Naive B cell (primary cell): ENCODE data around the gene OXCT2. TPM values are rescaled to one million over a fixed set of nuclear protein-coding genes. Genes with fewer than 3 reads are reported as not detected.

Source experiments
- ATAC-seq, 2 donors: fragments of 150-1000 bp; cut with Tn5 transposase; 2 replicates each; pipeline ENCODE4 v1.10.0; 2021; ENCODE audit warnings: low read depth in 2 of 2, mild to moderate bottlenecking in 2 of 2, moderate library complexity in 2 of 2
- DNase-seq: peaks from one replicate; pipeline ENCODE4 v3.0.0; 2022
- H3K27ac Mint-ChIP-seq, 6 donors: one replicate each; pipeline ENCODE4 v1.8.0; 2020 to 2022; ENCODE audit warnings: mild to moderate bottlenecking in 6 of 6, mixed read lengths in 6 of 6, moderate library complexity in 5 of 6, inconsistent platforms in 2 of 6
- H3K27me3 Mint-ChIP-seq, 3 donors: one replicate each; pipeline ENCODE4 v1.8.0; 2021 to 2022; ENCODE audit warnings: mixed read lengths in 3 of 3, mild to moderate bottlenecking in 1 of 3
- H3K36me3 Mint-ChIP-seq, 2 donors: one replicate each; pipeline ENCODE4 v1.8.0; 2020 to 2022; ENCODE audit warnings: mixed read lengths in 2 of 2, inconsistent platforms in 1 of 2, mild to moderate bottlenecking in 1 of 2
- H3K4me1 Mint-ChIP-seq, 3 donors: one replicate each; pipeline ENCODE4 v1.8.0; 2020 to 2022; ENCODE audit warnings: mixed read lengths in 3 of 3, inconsistent platforms in 1 of 3, mild to moderate bottlenecking in 1 of 3, moderate library complexity in 1 of 3
- H3K4me3 Mint-ChIP-seq, 8 donors: one replicate each; pipeline ENCODE4 v1.8.0; 2020 to 2022; ENCODE audit warnings: mild to moderate bottlenecking in 8 of 8, mixed read lengths in 8 of 8, moderate library complexity in 8 of 8, inconsistent platforms in 2 of 8
- H3K9me3 Mint-ChIP-seq, 7 donors: one replicate each; pipeline ENCODE4 v1.8.0; 2020 to 2022; ENCODE audit warnings: mixed read lengths in 7 of 7, mild to moderate bottlenecking in 5 of 7, inconsistent platforms in 2 of 7, moderate library complexity in 1 of 7
- polyA plus RNA-seq, 6 donors: library from polyadenylated mRNA; unstranded; fragments of 300-500 nt; fragmentation: Illumina TruSeq; gene quantifications; one replicate each; pipeline ENCODE4 v1.2.3, GENCODE V29; 2021; ENCODE audit warnings: low read depth in 6 of 6

The OXCT2 gene
- polyA plus RNA-seq, 6 donors from 2014 or later, result 0.47 to 2.3 (median 0.92) TPM; not detected in 3

GRCh38 chr1:39754906-39755504 is 16.1 kb downstream of the OXCT2 start:
- no peaks in the 10 kb centered on the region for H3K9me3 Mint-ChIP-seq
- peaks cover 0 to 10% (median 0%) of the 10 kb centered on the region in 3 donors for H3K4me1 Mint-ChIP-seq
- H3K27me3 Mint-ChIP-seq, result no peaks in the 10 kb centered on the region
- H3K4me3 Mint-ChIP-seq, result no peak overlapping the region
- no peak for DNase-seq
- H3K36me3 Mint-ChIP-seq, result peaks cover 32 to 41% of the 10 kb centered on the region in 2 donors
- H3K27ac Mint-ChIP-seq, result peak overlapping the region in 2 of 6 donors; percentile 12 to 32
- no peak for ATAC-seq

- no peak for DNase-seq
- H3K9me3 Mint-ChIP-seq, result no peaks in the 10 kb centered on the region
- H3K4me3 Mint-ChIP-seq, result no peak overlapping the region
- H3K4me1 Mint-ChIP-seq, result peaks cover 0 to 10% (median 0%) of the 10 kb centered on the region in 3 donors
- no peaks in the 10 kb centered on the region for H3K27me3 Mint-ChIP-seq
- peaks cover 41 to 43% of the 10 kb centered on the region in 2 donors for H3K36me3 Mint-ChIP-seq
- no peak for ATAC-seq
- no peak overlapping the region for H3K27ac Mint-ChIP-seq
Measured at GRCh38 chr1:39754026-39754570, 17.1 kb downstream of the OXCT2 start.

GRCh38 chr1:39753132-39754025 is 17.8 kb downstream of the OXCT2 start:
- peaks cover 0 to 10% (median 0%) of the 10 kb centered on the region in 3 donors for H3K4me1 Mint-ChIP-seq
- no peak for ATAC-seq
- peaks cover 43 to 45% of the 10 kb centered on the region in 2 donors for H3K36me3 Mint-ChIP-seq
- H3K9me3 Mint-ChIP-seq, result no peaks in the 10 kb centered on the region
- H3K27ac Mint-ChIP-seq, result peak overlapping the region in 1 of 6 donors; percentile 58
- DNase-seq, result no peak
- no peaks in the 10 kb centered on the region for H3K27me3 Mint-ChIP-seq
- no peak overlapping the region for H3K4me3 Mint-ChIP-seq

- Mint-ChIP-seq H3K4me1 (peaks cover 0 to 10% (median 0%) of the 10 kb centered on the region in 3 donors), H3K9me3 (no peaks in the 10 kb centered on the region), H3K36me3 (peaks cover 43 to 45% of the 10 kb centered on the region in 2 donors), H3K4me3 (no peak overlapping the region), H3K27me3 (no peaks in the 10 kb centered on the region), H3K27ac (peak overlapping the region in 1 of 6 donors; percentile 13)
- DNase-seq (no peak), ATAC-seq (no peak)
Measured at GRCh38 chr1:39752703-39753102, 18.4 kb downstream of the OXCT2 start.

GRCh38 chr1:39751595-39751994 is 19.6 kb downstream of the OXCT2 start:
- Mint-ChIP-seq H3K27me3 (no peaks in the 10 kb centered on the region), H3K36me3 (peaks cover 46 to 51% of the 10 kb centered on the region in 2 donors), H3K4me3 (no peak overlapping the region), H3K4me1 (peaks cover 0 to 10% (median 5%) of the 10 kb centered on the region in 3 donors), H3K9me3 (no peaks in the 10 kb centered on the region), H3K27ac (no peak overlapping the region)
- ATAC-seq, result no peak
- no peak for DNase-seq

GRCh38 chr1:39745016-39745670 is 26.0 kb downstream of the OXCT2 start:
- no peak for ATAC-seq
- Mint-ChIP-seq H3K4me1 (peaks cover 6 to 12% (median 11%) of the 10 kb centered on the region in 3 donors), H3K9me3 (no peaks in the 10 kb centered on the region), H3K27ac (no peak overlapping the region), H3K36me3 (peaks cover 41 to 48% of the 10 kb centered on the region in 2 donors), H3K4me3 (no peak overlapping the region), H3K27me3 (no peaks in the 10 kb centered on the region)
- no peak for DNase-seq

- peak; percentile 78 for DNase-seq
- peaks cover 4 to 24% of the 10 kb centered on the region in 2 donors for H3K36me3 Mint-ChIP-seq
Measured at GRCh38 chr1:39738622-39739366, 32.4 kb downstream of the OXCT2 start, which contains the start of gene PPIE. Gene PPIE (plus strand): TSS chr1:39738882. CDS start chr1:39738901, 19 bp downstream.

GRCh38 chr1:39737546-39738169 is 33.5 kb downstream of the OXCT2 start:
- ATAC-seq (no peak), DNase-seq (no peak)
- H3K27me3 Mint-ChIP-seq, result peaks cover 29 to 49% (median 45%) of the 10 kb centered on the region in 3 donors
- H3K27ac Mint-ChIP-seq, result peak overlapping the region in 2 of 6 donors; percentile 33 to 73
- H3K4me1 Mint-ChIP-seq, result peaks cover 19 to 32% (median 21%) of the 10 kb centered on the region in 3 donors
- peak overlapping the region; percentile 48 to 99 (median 83) for H3K4me3 Mint-ChIP-seq
- H3K9me3 Mint-ChIP-seq, result peaks cover 0 to 13% (median 2%) of the 10 kb centered on the region in 7 donors
- H3K36me3 Mint-ChIP-seq, result peaks cover 4 to 24% of the 10 kb centered on the region in 2 donors

More at GRCh38 chr1:39738622-39739366, 32.4 kb downstream of the OXCT2 start, which contains the start of gene PPIE:
- ATAC-seq, result peak; percentile 98
- H3K4me1 Mint-ChIP-seq, result peaks cover 19 to 32% (median 21%) of the 10 kb centered on the region in 3 donors
- peak within 1 kb of the TSS; percentile 90 to 96 (median 94) for H3K27ac Mint-ChIP-seq
- H3K4me3 Mint-ChIP-seq, result peak within 1 kb of the TSS; percentile 93 to 99 (median 97)
- peaks cover 19 to 38% (median 33%) of the 10 kb centered on the region in 3 donors for H3K27me3 Mint-ChIP-seq
- H3K9me3 Mint-ChIP-seq, result peaks cover 0 to 13% (median 2%) of the 10 kb centered on the region in 7 donors

GRCh38 chr1:39735731-39736130 is 35.4 kb downstream of the OXCT2 start:
- Mint-ChIP-seq H3K9me3 (peaks cover 0 to 13% (median 2%) of the 10 kb centered on the region in 7 donors), H3K4me1 (peaks cover 19 to 31% (median 21%) of the 10 kb centered on the region in 3 donors), H3K4me3 (peak overlapping the region in 1 of 8 donors; percentile 17), H3K36me3 (peaks cover 0 to 20% of the 10 kb centered on the region in 2 donors), H3K27me3 (peaks cover 37 to 59% (median 46%) of the 10 kb centered on the region in 3 donors), H3K27ac (no peak overlapping the region)
- no peak for DNase-seq
- ATAC-seq, result no peak

- no peak for ATAC-seq
Measured at GRCh38 chr1:39733161-39733560, 38.0 kb downstream of the OXCT2 start.

GRCh38 chr1:39732730-39733129 is 38.4 kb downstream of the OXCT2 start:
- no peak for DNase-seq
- Mint-ChIP-seq H3K36me3 (peaks cover 0 to 18% of the 10 kb centered on the region in 2 donors), H3K27ac (no peak overlapping the region), H3K4me1 (peaks cover 0 to 5% (median 4%) of the 10 kb centered on the region in 3 donors), H3K4me3 (no peak overlapping the region), H3K27me3 (peaks cover 65 to 89% (median 76%) of the 10 kb centered on the region in 3 donors), H3K9me3 (peaks cover 0 to 12% (median 0%) of the 10 kb centered on the region in 7 donors)
- no peak for ATAC-seq

More at GRCh38 chr1:39733161-39733560, 38.0 kb downstream of the OXCT2 start:
- peaks cover 0 to 8% (median 4%) of the 10 kb centered on the region in 3 donors for H3K4me1 Mint-ChIP-seq
- DNase-seq, result no peak
- peaks cover 61 to 85% (median 72%) of the 10 kb centered on the region in 3 donors for H3K27me3 Mint-ChIP-seq
- peaks cover 0 to 20% of the 10 kb centered on the region in 2 donors for H3K36me3 Mint-ChIP-seq
- no peak overlapping the region for H3K27ac Mint-ChIP-seq
- H3K9me3 Mint-ChIP-seq, result peaks cover 0 to 13% (median 0%) of the 10 kb centered on the region in 7 donors
- peak overlapping the region in 1 of 8 donors; percentile 31 for H3K4me3 Mint-ChIP-seq

- no peak overlapping the region for H3K27ac Mint-ChIP-seq
- no peaks in the 10 kb centered on the region for H3K36me3 Mint-ChIP-seq
- DNase-seq (no peak), ATAC-seq (no peak)
- no peaks in the 10 kb centered on the region for H3K9me3 Mint-ChIP-seq
- H3K4me1 Mint-ChIP-seq, result no peaks in the 10 kb centered on the region
- H3K4me3 Mint-ChIP-seq, result no peak overlapping the region
- peaks cover 69 to 86% (median 81%) of the 10 kb centered on the region in 3 donors for H3K27me3 Mint-ChIP-seq
Measured at GRCh38 chr1:39729842-39730241, 41.3 kb downstream of the OXCT2 start.
